Thyroid gland (tissue), 4 donors: ENCODE data around the gene DDX54.

Experiments used
- CTCF ChIP-seq, 6 experiments: fragments of 200-600 bp in 3 of 6; fragments of 450-650 bp in 3 of 6; sonication (generic) in 3 of 6; IDR thresholded peaks; one replicate each; pipeline ENCODE4 v1.5.1; 2016 to 2019; ENCODE audit warnings: antibody characterized with exemption in 6 of 6, mild to moderate bottlenecking in 2 of 6, inconsistent platforms in 1 of 6, moderate library complexity in 1 of 6
- POLR2A ChIP-seq, 2 donors: fragments of 450-650 bp; IDR thresholded peaks; one replicate each; pipeline ENCODE4 v1.6.1; 2017; ENCODE audit warnings: antibody characterized with exemption in 2 of 2, mild to moderate bottlenecking in 2 of 2, moderate library complexity in 1 of 2

- no peak for TF ChIP-seq CTCF (IDR thresholded peaks at IDR 0.05)
- TF ChIP-seq POLR2A (IDR thresholded peaks at IDR 0.05), result no peak
These were observed 979 bp downstream of the DDX54 start for GRCh38 chr12:113184098-113184899.
